Globus pallidus (tissue), 1 donor: Measurements from ENCODE around the gene GMPPB.
A peak's percentile ranks its signal among the peaks of the same experiment; 100 is the strongest.

ENCODE experiments used
- DNase-seq: peaks from one replicate; pipeline ENCODE4 v3.0.0-alpha.2; 2015; ENCODE audit warnings: low spot score

Gene GMPPB

DNA sequence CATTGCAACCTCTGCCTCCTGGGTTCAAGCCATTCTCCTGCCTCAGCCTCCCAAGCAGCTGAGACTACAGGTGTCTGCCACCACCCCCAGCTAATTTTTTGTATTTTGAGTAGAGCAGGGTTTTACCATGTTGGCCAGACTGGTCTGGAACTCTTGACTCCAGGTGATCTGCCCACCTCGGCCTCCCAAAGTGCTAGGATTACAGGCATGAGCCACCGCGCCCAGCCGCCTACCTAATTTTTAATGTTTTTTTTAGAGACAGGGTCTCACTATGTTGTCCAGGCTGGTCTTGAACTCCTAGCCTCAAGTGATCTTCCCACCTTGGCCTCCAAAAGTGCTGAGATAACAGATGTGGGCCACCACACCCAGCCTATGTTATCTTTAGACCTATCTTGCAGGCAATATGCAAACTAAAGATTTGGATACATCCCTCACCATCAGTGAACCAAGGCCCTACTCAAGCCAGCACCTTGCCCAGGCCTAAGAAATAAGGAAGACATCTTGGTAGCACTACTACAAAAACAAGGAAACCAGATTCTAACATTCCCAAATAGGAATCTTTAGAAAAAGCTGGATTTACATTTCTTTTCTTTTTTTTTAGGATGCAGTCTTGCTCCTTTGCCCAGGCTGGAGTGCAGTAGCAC lies 6.3 kb upstream of the GMPPB start:
- DNase-seq: no peak

DNA sequence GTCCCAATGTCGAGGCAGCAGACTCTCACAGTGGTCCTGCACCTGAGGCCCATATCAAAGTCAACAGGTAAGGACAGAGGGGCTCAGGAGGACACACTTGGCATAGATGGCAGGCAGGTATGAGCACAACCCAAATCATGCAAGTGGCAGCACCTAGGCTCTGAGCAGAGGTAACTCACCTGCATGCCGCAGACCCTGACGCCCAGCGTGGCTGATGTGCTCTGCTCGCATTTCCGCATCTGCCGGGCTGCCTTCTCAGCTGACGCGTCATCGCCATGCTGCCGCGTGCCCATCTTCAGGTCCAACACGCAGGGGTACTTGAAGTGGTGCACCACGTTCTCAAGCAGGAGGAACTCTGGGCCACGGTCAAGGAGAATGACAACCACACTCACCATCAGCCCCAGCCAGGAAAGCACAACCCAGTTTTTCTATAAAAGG lies 4.2 kb upstream of the GMPPB start:
- DNase-seq: no peak

- DNase-seq: no peak
Measured at GRCh38 chr3:49727154-49727923, 3.6 kb upstream of the GMPPB start.

- DNase-seq: no peak
Measured at GRCh38 chr3:49725906-49726681, 2.3 kb upstream of the GMPPB start.

- no peak for DNase-seq
Measured at GRCh38 chr3:49724586-49724985, 835 bp upstream of the GMPPB start.

DNA sequence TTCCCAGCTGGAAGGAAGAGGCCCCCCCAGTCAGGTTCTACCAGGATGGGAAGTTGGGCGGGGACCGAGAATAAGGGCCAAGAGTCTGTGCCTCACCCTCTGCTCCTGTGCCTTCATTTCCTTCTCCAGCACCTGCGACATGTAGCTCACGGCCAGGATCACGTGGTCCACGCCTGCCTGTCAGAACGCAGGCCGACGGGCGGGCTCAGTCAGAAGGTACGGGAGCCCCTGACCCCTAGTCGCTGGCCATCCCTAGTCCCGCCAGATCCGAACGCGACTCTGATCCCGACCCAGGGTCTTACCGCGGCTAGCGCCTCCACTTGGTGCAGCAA lies 489 bp downstream of the GMPPB start:
- no peak for DNase-seq

DNA sequence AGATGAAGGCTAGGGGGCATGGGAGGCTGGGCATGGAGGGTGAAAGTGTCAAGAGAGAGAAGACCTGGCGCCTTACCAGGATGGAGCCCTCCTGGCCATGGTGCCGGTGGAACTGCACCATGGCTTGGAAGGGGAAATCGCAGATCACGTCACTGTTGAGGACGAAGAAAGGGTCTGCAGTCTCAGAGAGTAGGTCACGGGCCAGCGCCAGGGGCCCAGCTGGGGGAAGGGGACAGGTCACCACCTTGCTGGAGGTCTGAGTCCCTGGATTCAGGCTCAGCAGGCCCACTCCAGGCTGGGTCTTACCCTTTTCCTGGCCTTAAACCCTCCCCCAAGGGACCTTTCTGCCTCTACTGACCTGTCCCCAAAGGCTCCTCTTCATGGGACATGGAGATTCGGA lies 855 bp downstream of the GMPPB start:
- DNase-seq: no peak

DNA sequence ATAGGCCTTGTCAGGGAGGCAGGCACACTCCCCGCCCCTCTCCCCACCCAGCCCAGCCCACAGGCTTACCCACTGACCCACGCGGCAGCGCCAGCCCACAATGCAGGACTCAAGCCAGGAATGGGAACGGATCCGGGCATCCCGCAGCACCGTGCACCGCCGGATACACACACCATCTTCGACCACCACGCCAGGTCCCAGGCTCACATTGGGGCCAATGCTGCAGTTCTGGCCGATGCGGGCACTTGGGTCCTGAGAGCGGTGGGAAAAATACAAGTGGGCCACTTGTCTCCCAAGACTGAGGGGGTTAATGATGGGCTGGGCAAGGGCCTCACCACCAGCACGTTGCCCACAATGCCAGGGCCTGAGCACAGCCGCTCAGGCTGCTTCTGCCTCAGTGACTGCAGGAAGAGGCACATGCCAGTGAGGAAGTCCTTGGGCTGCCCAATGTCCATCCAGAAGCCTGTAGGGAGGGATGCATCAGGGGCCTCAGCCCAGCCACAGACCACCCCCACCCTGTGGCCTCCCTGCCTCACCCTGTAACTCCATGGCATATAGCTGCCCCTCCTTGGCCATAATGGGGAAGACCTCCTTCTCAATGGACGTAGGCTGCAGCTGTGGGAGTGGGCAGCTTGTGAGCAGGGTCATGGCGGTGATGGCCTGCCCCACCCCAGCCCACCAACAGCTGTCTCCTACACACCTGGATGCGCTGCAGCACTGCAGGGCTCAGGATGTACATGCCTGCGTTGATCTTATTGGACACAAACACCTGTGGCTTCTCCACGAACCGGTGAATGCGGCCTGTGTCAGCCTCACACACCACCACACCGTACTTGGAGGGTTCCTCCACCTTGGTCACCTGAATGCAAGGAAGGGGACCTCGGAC lies 1.6 kb downstream of the GMPPB start:
- DNase-seq: no peak

DNA sequence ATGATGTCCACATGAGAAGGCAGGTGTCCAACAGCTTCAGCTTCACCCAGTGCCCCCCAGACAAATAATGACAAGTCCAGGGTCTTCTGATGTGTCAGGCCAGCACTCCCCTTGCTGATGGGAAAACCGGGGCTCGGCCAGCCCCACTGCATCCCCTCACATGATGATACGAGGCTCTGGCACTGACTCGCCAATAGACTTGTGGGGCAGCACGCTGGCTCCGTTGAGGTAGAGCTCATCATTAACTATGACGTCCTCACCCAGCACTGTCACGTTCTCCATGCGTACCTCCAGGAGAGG lies 2.2 kb downstream of the GMPPB start:
- DNase-seq: no peak

- DNase-seq: no peak
Measured at GRCh38 chr3:49720855-49721595, 2.7 kb downstream of the GMPPB start.

DNA sequence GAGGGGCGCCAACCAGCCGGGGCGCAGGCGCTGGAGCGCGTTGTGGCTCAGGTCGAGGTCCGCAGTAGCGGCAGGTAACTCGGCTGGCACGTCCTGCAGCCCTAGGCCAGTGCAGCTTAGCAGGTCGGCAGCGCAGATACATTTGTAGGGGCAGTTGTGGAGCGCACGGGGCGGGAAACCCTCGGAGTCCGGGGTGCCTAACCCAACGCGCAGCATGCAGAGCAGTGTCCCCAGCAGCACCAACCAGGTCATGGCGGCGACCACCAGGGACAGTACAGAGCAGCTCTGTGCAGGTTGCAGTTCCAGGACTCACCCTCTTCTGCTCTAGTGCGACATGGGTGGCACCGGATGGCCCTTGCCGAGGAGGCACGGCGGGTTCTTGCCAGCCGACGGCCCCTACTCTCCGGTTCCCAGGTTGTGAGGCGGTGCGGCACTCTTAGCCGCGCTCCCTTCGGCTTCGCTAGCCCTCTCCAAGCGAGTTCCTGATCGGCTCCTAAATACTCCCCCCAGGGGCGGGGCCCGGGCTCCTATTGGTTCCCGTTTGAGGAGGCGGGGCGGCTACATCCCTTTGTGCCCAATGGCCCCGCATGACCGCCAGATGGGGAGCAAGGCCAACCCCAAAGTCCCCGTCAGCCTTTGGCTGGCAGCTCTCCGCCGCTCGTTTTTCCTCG lies 4.4 kb downstream of the GMPPB start, which contains the start of gene AMIGO3:
Gene AMIGO3 (minus strand): TSS at position 471 of the 671 bp plus-strand sequence. CDS start 219 bp downstream, at position 252.
- DNase-seq: peak; percentile 95

DNA sequence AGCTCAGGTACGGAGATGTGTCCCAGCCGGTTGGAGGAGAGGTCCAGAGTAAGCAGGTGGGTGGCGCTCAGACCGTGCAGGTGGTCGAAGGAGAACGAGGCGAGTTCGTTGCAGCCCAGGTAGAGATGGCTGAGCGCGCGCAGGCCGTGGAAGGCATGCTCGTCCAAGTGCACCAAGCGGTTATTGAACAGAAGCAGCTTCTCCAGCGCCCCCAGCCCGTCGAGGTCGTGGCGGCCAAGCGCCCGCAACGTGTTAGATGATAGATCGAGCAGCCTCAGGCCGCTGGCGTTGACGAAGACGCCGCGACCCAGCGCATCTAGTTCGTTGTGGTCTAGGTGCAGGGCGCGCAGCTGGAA lies 4.9 kb downstream of the GMPPB start:
- DNase-seq: no peak

DNA sequence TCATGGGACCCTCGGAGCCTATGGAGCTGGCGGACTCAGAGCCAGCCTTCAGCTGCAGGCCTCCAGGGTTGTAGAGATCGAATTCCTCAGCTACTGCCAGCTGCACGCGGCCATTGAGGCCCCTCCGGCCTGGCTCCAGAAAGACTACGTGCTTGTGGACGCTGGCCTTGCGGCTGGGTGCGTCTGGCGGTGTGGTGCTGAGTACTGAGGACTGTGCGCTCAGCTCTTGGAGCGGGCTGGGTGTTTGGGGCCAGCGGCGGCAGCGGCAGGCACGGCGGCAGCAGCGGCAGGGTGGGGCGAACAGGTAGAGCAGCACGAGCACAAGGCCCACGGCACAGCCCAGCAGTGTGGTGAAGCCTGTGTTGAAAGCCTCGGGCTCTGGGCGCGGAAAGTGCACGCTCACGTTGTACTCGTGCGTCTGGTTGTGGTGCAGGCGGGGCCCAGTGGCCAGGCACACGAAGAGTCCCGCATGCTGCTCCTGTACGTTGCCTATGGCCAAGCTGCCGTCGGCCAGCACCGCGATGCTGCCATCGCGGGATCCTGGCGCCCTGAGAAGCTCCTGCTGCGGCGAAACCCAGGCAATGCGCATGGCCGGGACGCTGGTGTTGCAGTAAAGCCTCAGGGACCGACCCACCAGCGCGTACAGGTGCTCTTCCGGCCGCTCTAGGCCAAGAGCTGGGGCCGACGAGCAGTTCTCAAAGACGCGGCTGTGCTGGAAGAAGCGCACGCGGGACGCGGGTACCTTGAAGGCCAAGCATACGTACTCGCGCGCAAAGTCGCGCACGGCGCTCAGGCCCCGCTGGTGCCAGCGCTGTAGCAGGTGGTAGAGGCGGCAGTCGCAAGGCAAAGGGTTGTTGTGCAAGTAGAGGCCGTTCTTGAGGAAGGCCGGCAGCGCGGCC lies 5.5 kb downstream of the GMPPB start:
- DNase-seq: no peak

GRCh38 chr3:49717211-49717958 lies 6.4 kb downstream of the GMPPB start:
- no peak for DNase-seq

DNA sequence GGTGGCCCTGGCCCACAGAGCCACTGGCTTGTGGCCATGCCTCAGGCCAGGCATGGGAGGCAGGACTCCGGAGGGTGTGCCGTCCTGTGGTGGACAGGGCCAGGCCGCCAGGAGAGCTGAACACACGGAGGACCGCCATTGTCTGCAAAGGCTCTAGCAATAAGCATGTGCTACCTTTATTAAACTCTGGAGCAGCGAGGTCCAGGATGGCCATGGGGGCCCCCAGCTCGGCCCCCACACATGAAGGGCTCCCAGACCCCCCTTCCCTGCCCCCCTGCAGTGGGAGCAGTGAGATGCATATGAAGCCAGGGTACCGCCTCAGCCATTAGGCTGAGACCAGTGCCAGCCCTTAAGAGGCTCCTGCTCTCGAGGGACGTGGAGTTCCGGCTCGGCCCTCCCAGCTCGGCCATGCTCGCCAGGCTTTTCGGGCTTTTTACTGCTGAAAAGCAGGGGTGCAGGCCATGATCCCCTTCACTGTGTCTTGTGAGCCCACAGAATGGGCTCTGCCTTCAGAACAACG lies 7.0 kb downstream of the GMPPB start:
- DNase-seq: no peak

DNA sequence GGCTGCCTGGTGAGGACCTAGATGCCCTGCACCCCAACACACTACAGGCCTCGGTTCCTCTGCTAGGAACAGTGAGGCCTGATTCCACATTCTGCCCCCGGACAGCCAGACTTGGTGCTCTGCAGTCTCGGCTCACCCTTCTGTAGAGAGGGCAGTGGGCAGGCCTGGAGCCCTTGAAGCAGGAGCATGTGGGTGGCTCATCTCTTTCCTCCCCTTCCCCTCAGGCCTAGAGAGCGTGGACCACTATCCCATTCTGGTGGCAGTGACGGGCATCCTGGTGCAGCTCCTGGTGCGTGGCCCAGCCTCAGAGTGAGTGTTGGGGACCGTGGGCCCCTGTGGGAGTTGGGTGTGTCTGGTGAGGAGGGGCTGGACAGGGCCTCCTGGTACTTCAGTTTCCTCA lies 7.6 kb downstream of the GMPPB start:
- DNase-seq: no peak

DNA sequence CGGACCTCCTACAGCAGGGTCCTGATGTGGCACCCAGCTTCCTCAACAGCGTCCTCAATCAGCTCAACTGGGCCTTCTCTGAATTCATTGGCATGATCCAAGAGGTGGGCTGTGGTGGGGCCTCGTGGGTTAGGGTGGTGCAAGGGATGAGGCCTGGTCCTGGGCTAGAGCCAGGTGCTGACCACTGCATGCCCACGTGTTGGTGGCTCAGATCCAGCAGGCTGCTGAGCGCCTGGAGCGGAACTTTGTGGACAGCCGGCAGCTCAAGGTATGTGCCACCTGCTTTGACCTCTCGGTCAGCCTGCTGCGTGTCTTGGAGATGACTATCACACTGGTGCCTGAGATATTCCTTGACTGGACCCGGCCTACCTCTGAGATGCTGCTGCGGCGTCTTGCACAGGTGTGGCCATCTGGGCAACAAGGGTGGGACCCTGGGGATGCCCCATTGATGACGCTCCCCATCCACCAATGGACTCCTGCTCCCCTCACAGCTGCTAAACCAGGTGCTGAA lies 8.1 kb downstream of the GMPPB start:
- DNase-seq: no peak

DNA sequence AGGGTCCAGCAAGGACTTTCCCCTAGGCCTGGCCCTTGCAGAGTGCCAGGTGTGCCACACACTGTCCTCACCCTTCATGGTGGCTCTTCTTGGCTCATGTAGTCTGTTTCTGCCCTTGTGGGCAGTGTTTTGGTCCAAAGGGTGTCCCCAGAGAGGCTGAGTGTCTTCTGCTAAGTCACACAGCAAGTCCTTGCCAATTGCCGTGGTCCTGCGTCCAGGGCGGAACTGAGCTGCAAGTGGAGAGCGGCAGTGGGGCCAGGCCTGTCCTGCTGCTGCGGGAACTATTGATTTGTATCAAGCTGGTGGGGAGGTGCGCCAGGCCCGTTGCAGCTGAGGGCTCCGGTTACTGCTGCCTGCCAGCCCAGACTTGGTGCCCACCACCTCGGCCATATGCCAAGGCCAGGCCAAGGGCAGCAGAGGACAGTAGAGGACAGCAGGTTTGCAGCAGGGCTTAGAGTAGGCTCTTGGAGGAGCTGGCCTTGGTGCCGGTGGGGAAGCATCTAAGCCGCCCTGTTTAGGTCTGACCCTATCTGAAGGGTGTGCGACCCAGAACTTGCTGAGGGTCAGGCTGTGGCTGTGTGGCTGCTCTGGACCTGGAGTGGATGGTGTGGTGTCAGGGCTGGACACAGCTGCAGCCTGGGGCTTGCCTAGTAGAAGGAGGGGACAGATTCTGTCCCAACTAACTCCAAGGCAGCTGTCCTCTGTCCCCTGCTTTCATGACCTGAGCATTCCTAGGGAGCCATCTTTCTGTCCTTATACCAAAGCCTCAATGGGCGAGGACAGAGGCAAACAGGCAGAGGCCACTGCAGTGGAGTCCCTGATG lies 8.8 kb downstream of the GMPPB start:
- no peak for DNase-seq
